Activated CD4-positive, alpha-beta T cell treated with anti-CD3 and anti-CD28 coated beads for 36 hours (primary cell): ENCODE data around the gene BAD. TPM values are rescaled to one million over a fixed set of nuclear protein-coding genes. Genes with fewer than 3 reads are reported as not detected.

Experiments used
- ATAC-seq: fragments of 200-7000 bp; cut with Tn5 transposase; one replicate; pipeline ENCODE4 v1.10.0; 2021; ENCODE audit warnings: mild to moderate bottlenecking, moderate library complexity
- CTCF ChIA-PET: fragments of 350-600 bp; sonication (Branson Sonifier 250); formaldehyde crosslinking; loops from one replicate; lab custom pipeline; 2021; ENCODE audit warnings: antibody characterized with exemption; lab: Charles Lee
- POLR2A ChIA-PET: fragments of 350-600 bp; sonication (Branson Sonifier 250); formaldehyde crosslinking; loops from one replicate; lab custom pipeline; 2021; ENCODE audit warnings: antibody characterized with exemption, inconsistent platforms; lab: Charles Lee
- DNase-seq: peaks from one replicate; pipeline ENCODE4 v3.0.0-alpha.2; 2020
- H3K27ac Mint-ChIP-seq: one replicate; pipeline ENCODE4 v1.8.0; 2021; ENCODE audit warnings: mixed read lengths
- H3K27me3 Mint-ChIP-seq: one replicate; pipeline ENCODE4 v1.8.0; 2021; ENCODE audit warnings: mixed read lengths
- H3K36me3 Mint-ChIP-seq: one replicate; pipeline ENCODE4 v1.8.0; 2021; ENCODE audit warnings: low read depth, mixed read lengths
- H3K4me1 Mint-ChIP-seq: one replicate; pipeline ENCODE4 v1.8.0; 2021; ENCODE audit warnings: mixed read lengths
- H3K4me3 Mint-ChIP-seq: one replicate; pipeline ENCODE4 v1.8.0; 2021; ENCODE audit warnings: mild to moderate bottlenecking, moderate library complexity, mixed read lengths
- H3K9me3 Mint-ChIP-seq: one replicate; pipeline ENCODE4 v1.8.0; 2021; ENCODE audit warnings: low read depth, mixed read lengths
- intact Hi-C, 2 experiments: fragments of 100-400 bp; cut with DNase I in 1 of 2; cut with micrococcal nuclease in 1 of 2; formaldehyde crosslinking; loops; one replicate each; pipeline versions ENCODE4 v1.14.2 to v1.15.1; 2022 to 2024; cut with DNase I, micrococcal nuclease
- total RNA-seq, 2 experiments: library from RNA; stranded (reverse); gene quantifications; one replicate each; pipeline ENCODE4 v1.2.3, GENCODE V29; 2021

The BAD gene
- total RNA-seq, 2 experiments from 2014 or later: 21.3 to 22.9 TPM

DNA sequence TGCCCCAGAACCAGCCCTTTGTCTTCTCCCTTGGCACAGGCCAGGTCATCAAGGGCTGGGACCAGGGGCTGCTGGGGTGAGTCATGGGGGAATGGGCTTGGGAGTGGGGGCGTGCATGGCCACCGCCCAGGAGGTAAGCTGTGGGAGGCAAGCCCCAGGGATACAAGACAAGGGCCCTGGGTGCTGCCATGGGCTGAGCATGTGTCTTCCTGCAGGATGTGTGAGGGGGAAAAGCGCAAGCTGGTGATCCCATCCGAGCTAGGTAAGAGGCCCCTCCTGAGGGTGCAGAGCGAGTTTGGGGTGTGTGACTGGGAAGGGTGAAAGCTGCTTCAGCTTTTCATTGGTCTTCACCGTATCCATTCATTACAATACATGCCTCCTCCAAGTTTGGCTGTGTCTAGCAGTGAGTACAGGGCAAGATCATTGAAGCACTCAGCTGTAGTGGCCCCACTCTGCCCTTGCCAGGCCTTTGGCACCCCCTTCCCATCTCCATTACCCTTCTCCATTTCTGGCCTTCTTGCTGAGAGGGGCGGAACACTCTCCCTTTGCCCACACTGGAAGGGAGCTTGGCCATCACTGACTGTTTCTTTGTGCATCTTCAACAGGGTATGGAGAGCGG, 41.1 kb downstream of the BAD start:
- ChIA-PET POLR2A (interaction anchor here (0.5 kb wide), 1 partner anchor 41 kb away, joined by 4 read pairs; no protein-coding TSS in a partner anchor), CTCF (interaction anchor here (0.7 to 1.5 kb wide), 4 partner anchors 28 to 61 kb away, joined by 3 to 6 read pairs (median 4); no protein-coding TSS in a partner anchor)
- intact Hi-C loops: loop anchor here (5.0 to 10.0 kb wide), 3 partner anchors 36 to 1639 kb away; partner anchors contain the start of genes FERMT3 (in 1 of the 2), MTA2 (in 1 of the 2), TM7SF2 (in 1 of the 2) and ZNHIT2 (in 1 of the 2)
- DNase-seq (no peak), ATAC-seq (no peak)
- Mint-ChIP-seq H3K4me3 (peak overlapping the region; percentile 86), H3K4me1 (peaks cover 33% of the 10 kb centered on the region), H3K27me3 (no peaks in the 10 kb centered on the region), H3K27ac (peak overlapping the region; percentile 0), H3K36me3 (peaks cover 33% of the 10 kb centered on the region), H3K9me3 (no peaks in the 10 kb centered on the region)

DNA sequence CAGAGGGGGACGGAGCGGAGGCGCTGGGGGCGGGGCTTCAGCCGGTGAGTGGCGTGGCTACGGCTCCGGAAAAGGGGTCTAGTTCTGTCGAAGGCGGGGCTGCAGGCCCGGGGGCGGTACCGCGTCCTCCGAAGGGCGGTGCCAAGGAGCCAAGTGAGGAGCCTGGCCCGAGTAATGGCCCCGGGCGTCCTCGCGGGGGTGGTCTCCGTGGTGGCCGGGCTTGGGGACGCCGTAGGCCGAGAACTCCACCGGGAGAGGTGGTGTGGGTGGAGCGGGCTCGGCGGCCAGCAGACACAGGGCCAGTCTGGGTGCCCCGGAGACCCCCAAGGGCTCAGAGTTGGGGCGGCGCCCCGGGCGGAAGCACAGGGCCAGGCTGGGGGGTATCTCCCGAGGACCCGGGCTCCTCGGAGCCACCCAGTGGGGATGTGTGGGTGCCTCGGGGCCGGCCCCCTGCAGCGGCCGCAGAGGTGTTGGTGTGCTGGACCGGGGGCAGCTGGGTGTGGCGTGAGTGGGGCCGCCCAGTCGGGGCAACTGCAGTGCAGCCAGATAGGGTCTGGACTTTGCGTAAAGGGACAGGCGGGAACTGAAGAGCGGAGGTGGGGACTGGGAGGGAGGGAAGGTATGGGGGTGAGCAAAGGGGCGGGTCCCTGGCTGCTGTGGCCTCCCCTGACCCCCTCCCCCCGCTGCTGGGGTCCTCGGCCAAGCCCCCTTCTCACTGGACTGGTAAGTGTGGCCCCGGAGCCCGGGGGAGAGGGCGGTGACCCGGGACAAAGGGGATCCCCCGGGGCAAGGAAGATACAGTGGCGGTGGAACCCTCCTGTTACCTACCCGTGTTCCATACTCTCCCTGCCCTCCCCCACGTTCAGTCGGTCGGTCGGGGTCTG, 42.7 kb downstream of the BAD start:
- Mint-ChIP-seq H3K27me3 (no peaks in the 10 kb centered on the region), H3K4me1 (peaks cover 31% of the 10 kb centered on the region), H3K27ac (peak overlapping the region; percentile 99), H3K9me3 (no peaks in the 10 kb centered on the region), H3K4me3 (peak overlapping the region; percentile 86), H3K36me3 (peaks cover 48% of the 10 kb centered on the region)
- ChIA-PET POLR2A (interaction anchor here (0.6 to 1.2 kb wide), 8 partner anchors 15 to 560 kb away, joined by 3 to 10 read pairs (median 4); partner anchors contain the start of genes ESRRA, FERMT3, NUDT22 and TRPT1), CTCF (interaction anchor here (0.6 to 1.7 kb wide), 10 partner anchors 8 to 1105 kb away, joined by 3 to 11 read pairs (median 4); partner anchors contain the start of genes PLCB3, PRDX5, STIP1 and TRMT112)
- ATAC-seq: no peak
- intact Hi-C loops: loop anchor here (1.0 to 10.0 kb wide), 21 partner anchors 11 to 1637 kb away; partner anchors contain the start of genes DNAJC4 (in 2 of the 2), ESRRA (in 2 of the 2), GPR137 (in 2 of the 2) and NUDT22 (in 2 of the 2)
- peak; percentile 49 for DNase-seq

- Mint-ChIP-seq H3K4me3 (peak overlapping the region; percentile 86), H3K4me1 (peaks cover 31% of the 10 kb centered on the region), H3K27me3 (no peaks in the 10 kb centered on the region), H3K9me3 (no peaks in the 10 kb centered on the region), H3K27ac (peak overlapping the region; percentile 99), H3K36me3 (peaks cover 48% of the 10 kb centered on the region)
- DNase-seq (peak; percentile 100), ATAC-seq (peak; percentile 84)
- CTCF ChIA-PET: interaction anchor here (0.6 to 1.7 kb wide), 11 partner anchors 9 to 1106 kb away, joined by 3 to 11 read pairs (median 4); partner anchors contain the start of genes PLCB3, PRDX5, STIP1 and TRMT112
- POLR2A ChIA-PET: interaction anchor here (0.6 to 1.2 kb wide), 8 partner anchors 15 to 987 kb away, joined by 3 to 10 read pairs (median 4); partner anchors contain the start of genes ESRRA, FERMT3, NUDT22 and TRPT1
- intact Hi-C loops: loop anchor here (1.0 to 10.0 kb wide), 21 partner anchors 11 to 1636 kb away; partner anchors contain the start of genes DNAJC4 (in 2 of the 2), ESRRA (in 2 of the 2), GPR137 (in 2 of the 2) and NUDT22 (in 2 of the 2)
Measured at GRCh38 chr11:64241241-64241490, 43.3 kb downstream of the BAD start.

GRCh38 chr11:64240435-64241240, 43.8 kb downstream of the BAD start, which contains the start of gene FKBP2:
Gene FKBP2, plus strand, starts transcription at chr11:64241095. Its CDS starts 1,293 bp downstream, at chr11:64242388.
- Mint-ChIP-seq H3K9me3 (no peaks in the 10 kb centered on the region), H3K36me3 (peaks cover 44% of the 10 kb centered on the region)

GRCh38 chr11:64239662-64240434, 44.6 kb downstream of the BAD start:
- ChIA-PET POLR2A (no interaction called here), CTCF (interaction anchor here (0.5 to 1.2 kb wide), 2 partner anchors 14 to 267 kb away, joined by 3 to 4 read pairs; partner anchors contain the start of genes NUDT22 and TRPT1)
- ATAC-seq (no peak), DNase-seq (peak; percentile 42)
- Mint-ChIP-seq H3K36me3 (peaks cover 45% of the 10 kb centered on the region), H3K27ac (peak overlapping the region; percentile 99), H3K9me3 (no peaks in the 10 kb centered on the region), H3K27me3 (no peaks in the 10 kb centered on the region), H3K4me1 (peaks cover 37% of the 10 kb centered on the region), H3K4me3 (peak overlapping the region; percentile 86)
- intact Hi-C loops: loop anchor here (2.0 to 10.0 kb wide), 10 partner anchors 13 to 1635 kb away; partner anchors contain the start of genes BAD (in 1 of the 2), CFL1 (in 1 of the 2), EHD1 (in 1 of the 2) and FERMT3 (in 1 of the 2)

More at GRCh38 chr11:64240435-64241240, 43.8 kb downstream of the BAD start, which contains the start of gene FKBP2:
- POLR2A ChIA-PET: interaction anchor here (0.6 to 1.2 kb wide), 8 partner anchors 14 to 987 kb away, joined by 3 to 10 read pairs (median 4); partner anchors contain the start of genes ESRRA, FERMT3, NUDT22 and TRPT1
- ATAC-seq (peak; percentile 68), DNase-seq (peak; percentile 99)
- Mint-ChIP-seq H3K27ac (peak within 1 kb of the TSS; percentile 99), H3K4me3 (peak within 1 kb of the TSS; percentile 86), H3K27me3 (no peaks in the 10 kb centered on the region), H3K4me1 (peaks cover 31% of the 10 kb centered on the region)
- CTCF ChIA-PET: interaction anchor here (0.6 to 1.7 kb wide), 12 partner anchors 9 to 1106 kb away, joined by 3 to 11 read pairs (median 4); partner anchors contain the start of genes NUDT22, PLCB3, PRDX5 and STIP1
- intact Hi-C loops: loop anchor here (1.0 to 10.0 kb wide), 21 partner anchors 10 to 1636 kb away; partner anchors contain the start of genes DNAJC4 (in 2 of the 2), ESRRA (in 2 of the 2), GPR137 (in 2 of the 2) and NUDT22 (in 2 of the 2)

DNA sequence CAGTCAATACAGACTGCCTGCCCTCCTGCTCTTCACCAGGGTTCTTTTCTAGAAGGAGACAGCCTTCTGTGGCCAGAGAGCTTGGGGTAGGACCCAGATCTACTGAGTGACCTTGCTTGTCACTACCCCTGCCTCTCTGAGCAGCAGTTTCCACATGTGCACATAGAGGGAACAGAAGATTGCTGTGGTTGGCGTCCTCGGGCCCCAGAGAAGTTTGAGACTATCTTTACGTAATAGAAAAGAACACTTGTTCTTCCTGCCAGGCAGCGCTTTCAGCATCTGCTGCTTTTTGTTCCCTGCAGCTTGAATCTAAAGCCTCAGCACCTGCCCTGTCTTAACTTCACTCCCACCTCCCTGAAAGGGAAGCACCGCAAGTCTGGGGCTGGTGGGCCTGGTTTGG, 45.5 kb downstream of the BAD start:
- DNase-seq: no peak
- Mint-ChIP-seq H3K4me3 (no peak overlapping the region), H3K27me3 (no peaks in the 10 kb centered on the region), H3K36me3 (peaks cover 42% of the 10 kb centered on the region), H3K27ac (peak overlapping the region; percentile 99), H3K9me3 (no peaks in the 10 kb centered on the region), H3K4me1 (peaks cover 34% of the 10 kb centered on the region)
- ChIA-PET CTCF (interaction anchor here (0.5 to 1.0 kb wide), 2 partner anchors 30 to 267 kb away, joined by 3 read pairs; no protein-coding TSS in a partner anchor), POLR2A (no interaction called here)
- ATAC-seq: no peak
- intact Hi-C loops: no loop called here

DNA sequence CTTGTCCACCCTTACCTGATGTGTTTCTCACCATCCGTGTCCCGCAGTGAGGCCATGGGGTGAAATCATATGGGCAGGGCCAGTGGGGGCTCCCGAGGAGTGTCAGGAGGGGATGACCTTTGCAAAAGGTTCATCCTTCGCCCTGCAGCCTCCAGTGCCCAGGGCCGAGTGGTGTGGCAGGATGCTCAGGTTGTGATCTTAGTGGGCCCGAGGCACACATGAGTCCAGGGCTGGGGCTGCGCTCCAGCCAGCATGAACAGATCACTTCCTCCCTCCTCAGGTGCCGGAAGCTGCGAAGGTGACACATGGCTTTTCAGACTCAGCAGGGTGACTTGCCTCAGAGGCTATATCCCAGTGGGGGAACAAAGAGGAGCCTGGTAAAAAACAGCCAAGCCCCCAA, 46.4 kb downstream of the BAD start:
- intact Hi-C loops: no loop called here
- no peak for ATAC-seq
- ChIA-PET CTCF (interaction anchor here (0.9 to 1.5 kb wide), 5 partner anchors 12 to 66 kb away, joined by 3 to 4 read pairs (median 4); no protein-coding TSS in a partner anchor), POLR2A (no interaction called here)
- H3K4me3 Mint-ChIP-seq: no peak overlapping the region
- H3K27ac Mint-ChIP-seq: no peak overlapping the region
- no peaks in the 10 kb centered on the region for H3K27me3 Mint-ChIP-seq
- peaks cover 25% of the 10 kb centered on the region for H3K4me1 Mint-ChIP-seq
- peaks cover 32% of the 10 kb centered on the region for H3K36me3 Mint-ChIP-seq
- no peak for DNase-seq
- no peaks in the 10 kb centered on the region for H3K9me3 Mint-ChIP-seq

GRCh38 chr11:64237484-64237951, 46.9 kb downstream of the BAD start:
- peak overlapping the region; percentile 17 for H3K27ac Mint-ChIP-seq
- H3K27me3 Mint-ChIP-seq: no peaks in the 10 kb centered on the region
- intact Hi-C loops: no loop called here
- ATAC-seq (no peak), DNase-seq (no peak)
- H3K9me3 Mint-ChIP-seq: no peaks in the 10 kb centered on the region
- CTCF ChIA-PET: interaction anchor here (0.6 to 1.5 kb wide), 5 partner anchors 12 to 977 kb away, joined by 3 to 4 read pairs (median 4); no protein-coding TSS in a partner anchor
- H3K36me3 Mint-ChIP-seq: peaks cover 32% of the 10 kb centered on the region
- no peak overlapping the region for H3K4me3 Mint-ChIP-seq
- peaks cover 19% of the 10 kb centered on the region for H3K4me1 Mint-ChIP-seq
- POLR2A ChIA-PET: no interaction called here

- H3K36me3 Mint-ChIP-seq: peaks cover 32% of the 10 kb centered on the region
- intact Hi-C loops: no loop called here
- H3K4me1 Mint-ChIP-seq: peaks cover 22% of the 10 kb centered on the region
- no peaks in the 10 kb centered on the region for H3K9me3 Mint-ChIP-seq
- DNase-seq (no peak), ATAC-seq (no peak)
- peak overlapping the region; percentile 81 for H3K27ac Mint-ChIP-seq
- ChIA-PET POLR2A (no interaction called here), CTCF (interaction anchor here (0.8 to 2.0 kb wide), 2 partner anchors 31 to 32 kb away, joined by 4 to 5 read pairs; no protein-coding TSS in a partner anchor)
- H3K4me3 Mint-ChIP-seq: peak overlapping the region; percentile 84
- no peaks in the 10 kb centered on the region for H3K27me3 Mint-ChIP-seq
Measured at GRCh38 chr11:64235437-64236161, 48.9 kb downstream of the BAD start.
